Trophoblast cell (in vitro differentiated cells and primary cell): ENCODE results near the gene GALNT1.

Experiments
- DNase-seq, 2 donors: peaks; one replicate each; pipeline ENCODE4 v3.0.0-alpha.2; 2016
- H2AFZ ChIP-seq: 2 replicates; pipeline ENCODE4 v1.6.1; 2013; ENCODE audit warnings: low read length, moderate library complexity, mild to moderate bottlenecking; ENCODE audit not compliant: insufficient read depth, poor library complexity
- H2AK5ac ChIP-seq: 2 replicates; pipeline ENCODE4 v1.6.1; 2013; ENCODE audit warnings: mild to moderate bottlenecking, low read length
- H2BK120ac ChIP-seq: 2 replicates; pipeline ENCODE4 v1.6.1; 2013; ENCODE audit warnings: low read length, mild to moderate bottlenecking, moderate library complexity; ENCODE audit not compliant: insufficient read depth, poor library complexity
- H2BK12ac ChIP-seq: 2 replicates; pipeline ENCODE4 v1.6.1; 2013; ENCODE audit warnings: mild to moderate bottlenecking, low read length, moderate library complexity
- H2BK5ac ChIP-seq: 2 replicates; pipeline ENCODE4 v1.6.1; 2013; ENCODE audit warnings: low read length, low read depth, moderate library complexity, mild to moderate bottlenecking; ENCODE audit not compliant: poor library complexity
- H3K14ac ChIP-seq: 2 replicates; pipeline ENCODE4 v1.6.1; 2013; ENCODE audit warnings: mild to moderate bottlenecking, low read length
- H3K18ac ChIP-seq: 2 replicates; pipeline ENCODE4 v1.6.1; 2013; ENCODE audit warnings: mild to moderate bottlenecking, low read length
- H3K23ac ChIP-seq: 2 replicates; pipeline ENCODE4 v1.6.1; 2013; ENCODE audit warnings: low read length
- H3K27ac ChIP-seq: 2 replicates; pipeline ENCODE4 v1.5.1; 2013; ENCODE audit warnings: low read depth, mild to moderate bottlenecking, inconsistent platforms, low read length, moderate library complexity
- H3K27me3 ChIP-seq: 2 replicates; pipeline ENCODE4 v1.6.1; 2013; ENCODE audit warnings: inconsistent platforms, mild to moderate bottlenecking, low read length, moderate library complexity; ENCODE audit not compliant: insufficient read depth
- H3K36me3 ChIP-seq, 2 experiments: 1 replicate in 1 of 2; 2 replicates in 1 of 2; pipeline ENCODE4 v1.6.1; 2013; ENCODE audit warnings: low read length in 2 of 2, mild to moderate bottlenecking in 2 of 2, moderate library complexity in 1 of 2; ENCODE audit not compliant: insufficient read depth in 2 of 2, control insufficient read depth in 1 of 2
- H3K4ac ChIP-seq: 2 replicates; pipeline ENCODE4 v1.6.1; 2013; ENCODE audit warnings: low read depth, mild to moderate bottlenecking, low read length, moderate library complexity
- H3K4me1 ChIP-seq, 2 experiments: 1 replicate in 1 of 2; 2 replicates in 1 of 2; pipeline ENCODE4 v1.6.1; 2013; ENCODE audit warnings: low read length in 2 of 2, mild to moderate bottlenecking in 2 of 2, moderate library complexity in 1 of 2; ENCODE audit not compliant: insufficient read depth in 2 of 2, control insufficient read depth in 1 of 2
- H3K4me2 ChIP-seq: 2 replicates; pipeline ENCODE4 v1.6.1; 2013; ENCODE audit warnings: inconsistent platforms, mild to moderate bottlenecking, low read length, moderate library complexity
- H3K4me3 ChIP-seq: 2 replicates; pipeline ENCODE4 v1.5.1; 2013; ENCODE audit warnings: mild to moderate bottlenecking, low read depth, low read length, inconsistent platforms
- H3K79me1 ChIP-seq: one replicate; pipeline ENCODE4 v1.6.1; 2013; ENCODE audit warnings: low read length
- H3K79me2 ChIP-seq: 2 replicates; pipeline ENCODE4 v1.6.1; 2013; ENCODE audit warnings: low read length, mild to moderate bottlenecking; ENCODE audit not compliant: control insufficient read depth, insufficient read depth, poor library complexity
- H3K9ac ChIP-seq: 2 replicates; pipeline ENCODE4 v1.6.1; 2013; ENCODE audit warnings: mild to moderate bottlenecking, low read length
- H3K9me3 ChIP-seq: 2 replicates; pipeline ENCODE4 v1.6.1; 2013; ENCODE audit warnings: low read depth, mild to moderate bottlenecking, control low read depth, inconsistent platforms, low read length; ENCODE audit not compliant: insufficient read depth
- H4K12ac ChIP-seq: 2 replicates; pipeline ENCODE4 v1.6.1; 2013; ENCODE audit warnings: low read depth, mild to moderate bottlenecking, low read length, moderate library complexity
- H4K8ac ChIP-seq: 2 replicates; pipeline ENCODE4 v1.6.1; 2013; ENCODE audit warnings: low read depth, mild to moderate bottlenecking, low read length, moderate library complexity
- H4K91ac ChIP-seq: one replicate; pipeline ENCODE4 v1.6.1; 2013; ENCODE audit warnings: low read depth, mild to moderate bottlenecking, low read length, moderate library complexity
- WGBS: extraction: QIAGEN DNeasy Blood & Tissue Kit; methylation state at CpG from one replicate; pipeline ENCODE4 v1.1.7; 2013; ENCODE audit warnings: missing lambda C conversion rate; ENCODE audit not compliant: insufficient read length, insufficient coverage; ENCODE audit errors: extremely low coverage; 5-methylcytosine and 5-hydroxymethylcytosine counted together

Gene GALNT1

GRCh38 chr18:35754464-35754863 lies 172.9 kb downstream of the GALNT1 start:
- no peak overlapping the region for H2BK12ac ChIP-seq
- H4K8ac ChIP-seq: no peak overlapping the region
- WGBS: no CpG with 5 or more reads among the region's 4 CpGs

GRCh38 chr18:35755369-35755768 lies 173.8 kb downstream of the GALNT1 start:
- no peak for DNase-seq
- Histone ChIP-seq H3K27me3 (no peaks in the 10 kb centered on the region), H3K27ac (no peak overlapping the region), H3K4me3 (no peak overlapping the region), H3K18ac (no peak overlapping the region), H3K79me1 (no peaks in the 10 kb centered on the region), H3K4me1 (no peaks in the 10 kb centered on the region), H4K8ac (no peak overlapping the region), H2BK120ac (no peak overlapping the region), H2BK12ac (no peak overlapping the region), H3K4me2 (no peak overlapping the region), H4K12ac (no peak overlapping the region), H3K9ac (no peak overlapping the region), H2AFZ (no peak overlapping the region), H4K91ac (no peak overlapping the region), H3K79me2 (no peaks in the 10 kb centered on the region), H3K9me3 (no peaks in the 10 kb centered on the region), H2AK5ac (no peak overlapping the region), H3K14ac (no peak overlapping the region), H2BK5ac (no peak overlapping the region), H3K36me3 (no peaks in the 10 kb centered on the region), H3K23ac (no peak overlapping the region), H3K4ac (no peak overlapping the region)
- WGBS: no CpG with 5 or more reads among the region's 7 CpGs

More at GRCh38 chr18:35754464-35754863, 172.9 kb downstream of the GALNT1 start:
- Histone ChIP-seq H2AFZ (no peak overlapping the region), H3K79me1 (no peaks in the 10 kb centered on the region), H3K79me2 (no peaks in the 10 kb centered on the region), H2BK5ac (no peak overlapping the region), H2BK120ac (no peak overlapping the region), H3K18ac (no peak overlapping the region), H3K27me3 (no peaks in the 10 kb centered on the region), H3K4me2 (no peak overlapping the region), H3K4me3 (no peak overlapping the region), H3K4me1 (no peaks in the 10 kb centered on the region), H4K12ac (no peak overlapping the region), H3K36me3 (no peaks in the 10 kb centered on the region), H3K14ac (no peak overlapping the region), H3K4ac (no peak overlapping the region), H3K9ac (no peak overlapping the region), H4K91ac (no peak overlapping the region), H2AK5ac (peak overlapping the region; percentile 11), H3K9me3 (no peaks in the 10 kb centered on the region), H3K23ac (no peak overlapping the region), H3K27ac (no peak overlapping the region)
- no peak for DNase-seq

GRCh38 chr18:35756506-35757117 lies 175.1 kb downstream of the GALNT1 start:
- Histone ChIP-seq H4K8ac (no peak overlapping the region), H3K79me2 (no peaks in the 10 kb centered on the region), H3K23ac (no peak overlapping the region), H3K27me3 (no peaks in the 10 kb centered on the region), H2AK5ac (no peak overlapping the region), H4K91ac (no peak overlapping the region), H3K9me3 (no peaks in the 10 kb centered on the region), H3K27ac (no peak overlapping the region), H3K4me1 (no peaks in the 10 kb centered on the region), H2BK5ac (no peak overlapping the region), H3K9ac (no peak overlapping the region), H2BK120ac (no peak overlapping the region), H2AFZ (no peak overlapping the region), H4K12ac (no peak overlapping the region), H2BK12ac (no peak overlapping the region), H3K4me2 (no peak overlapping the region), H3K79me1 (no peaks in the 10 kb centered on the region), H3K4ac (no peak overlapping the region), H3K36me3 (no peaks in the 10 kb centered on the region), H3K4me3 (no peak overlapping the region), H3K14ac (no peak overlapping the region), H3K18ac (no peak overlapping the region)
- no CpG with 5 or more reads among the region's 5 CpGs for WGBS
- DNase-seq: peak in 1 of 2 donors; percentile 76
